Activated CD4-positive, alpha-beta T cell treated with anti-CD3 and anti-CD28 coated beads, Interleukin-2, amount 10 ng/mL, durations not matched to agents 7 days and 5 days (primary cell): Measurements from ENCODE around the gene TBC1D22B. TPM values are rescaled to one million over a fixed set of nuclear protein-coding genes. Genes with fewer than 3 reads are reported as not detected.

Source experiments
- CTCF ChIA-PET: fragments of 350-600 bp; sonication (Branson Sonifier 250); formaldehyde crosslinking; loops from one replicate; lab custom pipeline; 2021; ENCODE audit warnings: antibody characterized with exemption; lab: Charles Lee
- POLR2A ChIA-PET: fragments of 350-600 bp; sonication (Branson Sonifier 250); formaldehyde crosslinking; loops from one replicate; lab custom pipeline; 2021; ENCODE audit warnings: antibody characterized with exemption; lab: Charles Lee
- DNase-seq: peaks from one replicate; pipeline ENCODE4 v3.0.0-alpha.2; 2020
- H3K27ac Mint-ChIP-seq: one replicate; pipeline ENCODE4 v1.8.0; 2021; ENCODE audit warnings: mild to moderate bottlenecking, moderate library complexity, mixed read lengths
- H3K27me3 Mint-ChIP-seq: one replicate; pipeline ENCODE4 v1.8.0; 2021; ENCODE audit warnings: mixed read lengths
- H3K36me3 Mint-ChIP-seq: one replicate; pipeline ENCODE4 v1.8.0; 2021; ENCODE audit warnings: low read depth, mixed read lengths
- H3K4me1 Mint-ChIP-seq: one replicate; pipeline ENCODE4 v1.8.0; 2021; ENCODE audit warnings: mixed read lengths
- H3K4me3 Mint-ChIP-seq: one replicate; pipeline ENCODE4 v1.8.0; 2021; ENCODE audit warnings: mild to moderate bottlenecking, moderate library complexity, mixed read lengths
- H3K9me3 Mint-ChIP-seq: one replicate; pipeline ENCODE4 v1.8.0; 2021; ENCODE audit warnings: mixed read lengths
- total RNA-seq, 2 experiments: library from RNA; stranded (reverse); gene quantifications; one replicate each; pipeline ENCODE4 v1.2.3, GENCODE V29; 2021

The TBC1D22B gene
- total RNA-seq, 2 experiments from 2014 or later, result 15.3 to 16.6 TPM

- CTCF ChIA-PET, result interaction anchor here (0.6 kb wide), 2 partner anchors 548 to 1611 kb away, joined by 3 read pairs; no protein-coding TSS in a partner anchor
- Mint-ChIP-seq H3K27ac (no peak overlapping the region), H3K27me3 (no peaks in the 10 kb centered on the region)
Observed at GRCh38 chr6:37241131-37241530, 16.4 kb upstream of the TBC1D22B start.

GRCh38 chr6:37241775-37242428 lies 15.7 kb upstream of the TBC1D22B start:
- no peaks in the 10 kb centered on the region for H3K27me3 Mint-ChIP-seq
- no peak overlapping the region for H3K27ac Mint-ChIP-seq
- no peaks in the 10 kb centered on the region for H3K9me3 Mint-ChIP-seq
- H3K4me3 Mint-ChIP-seq, result no peak overlapping the region
- H3K36me3 Mint-ChIP-seq, result no peaks in the 10 kb centered on the region
- ChIA-PET POLR2A (no interaction called here), CTCF (interaction anchor here (0.6 to 1.8 kb wide), 5 partner anchors 9 to 547 kb away, joined by 3 to 7 read pairs (median 3); no protein-coding TSS in a partner anchor)
- no peak for DNase-seq
- peaks cover 19% of the 10 kb centered on the region for H3K4me1 Mint-ChIP-seq

More at GRCh38 chr6:37241131-37241530, 16.4 kb upstream of the TBC1D22B start:
- POLR2A ChIA-PET, result no interaction called here
- H3K4me1 Mint-ChIP-seq, result peaks cover 19% of the 10 kb centered on the region
- H3K9me3 Mint-ChIP-seq, result no peaks in the 10 kb centered on the region
- no peak overlapping the region for H3K4me3 Mint-ChIP-seq
- no peak for DNase-seq
- H3K36me3 Mint-ChIP-seq, result no peaks in the 10 kb centered on the region

- Mint-ChIP-seq H3K4me3 (no peak overlapping the region), H3K27ac (no peak overlapping the region), H3K36me3 (no peaks in the 10 kb centered on the region), H3K27me3 (no peaks in the 10 kb centered on the region), H3K4me1 (peaks cover 19% of the 10 kb centered on the region), H3K9me3 (peaks cover 2% of the 10 kb centered on the region)
- CTCF ChIA-PET, result interaction anchor here (0.7 to 1.8 kb wide), 5 partner anchors 9 to 194 kb away, joined by 3 to 7 read pairs (median 3); no protein-coding TSS in a partner anchor
- POLR2A ChIA-PET, result no interaction called here
- DNase-seq, result no peak
Observed at GRCh38 chr6:37242429-37243052, 15.0 kb upstream of the TBC1D22B start.

GRCh38 chr6:37243131-37243815 lies 14.3 kb upstream of the TBC1D22B start:
- Mint-ChIP-seq H3K27me3 (no peaks in the 10 kb centered on the region), H3K9me3 (peaks cover 2% of the 10 kb centered on the region), H3K36me3 (no peaks in the 10 kb centered on the region), H3K4me1 (peaks cover 16% of the 10 kb centered on the region), H3K4me3 (no peak overlapping the region), H3K27ac (no peak overlapping the region)
- DNase-seq, result no peak
- POLR2A ChIA-PET, result no interaction called here
- CTCF ChIA-PET, result interaction anchor here (0.7 to 1.8 kb wide), 4 partner anchors 8 to 31 kb away, joined by 3 to 7 read pairs (median 4); no protein-coding TSS in a partner anchor

GRCh38 chr6:37243816-37244370 lies 13.7 kb upstream of the TBC1D22B start:
- Mint-ChIP-seq H3K4me1 (peaks cover 13% of the 10 kb centered on the region), H3K27me3 (no peaks in the 10 kb centered on the region), H3K9me3 (peaks cover 2% of the 10 kb centered on the region), H3K4me3 (no peak overlapping the region), H3K36me3 (no peaks in the 10 kb centered on the region), H3K27ac (no peak overlapping the region)
- ChIA-PET POLR2A (no interaction called here), CTCF (no interaction called here)
- no peak for DNase-seq

GRCh38 chr6:37244430-37245310 lies 12.9 kb upstream of the TBC1D22B start:
- H3K27me3 Mint-ChIP-seq, result no peaks in the 10 kb centered on the region
- peaks cover 10% of the 10 kb centered on the region for H3K4me1 Mint-ChIP-seq
- no peaks in the 10 kb centered on the region for H3K36me3 Mint-ChIP-seq
- no peak overlapping the region for H3K27ac Mint-ChIP-seq
- no peak overlapping the region for H3K4me3 Mint-ChIP-seq
- POLR2A ChIA-PET, result no interaction called here
- no peak for DNase-seq
- CTCF ChIA-PET, result no interaction called here
- H3K9me3 Mint-ChIP-seq, result peaks cover 2% of the 10 kb centered on the region

GRCh38 chr6:37251211-37251780 lies 6.3 kb upstream of the TBC1D22B start:
- no peak for DNase-seq

GRCh38 chr6:37253486-37254007 lies 4.0 kb upstream of the TBC1D22B start:
- ChIA-PET POLR2A (no interaction called here), CTCF (interaction anchor here (0.9 to 1.0 kb wide), 3 partner anchors 8 to 27 kb away, joined by 3 to 7 read pairs (median 3); no protein-coding TSS in a partner anchor)
- Mint-ChIP-seq H3K27me3 (no peaks in the 10 kb centered on the region), H3K27ac (no peak overlapping the region), H3K9me3 (no peaks in the 10 kb centered on the region), H3K4me1 (peaks cover 15% of the 10 kb centered on the region), H3K4me3 (no peak overlapping the region), H3K36me3 (peaks cover 2% of the 10 kb centered on the region)
- no peak for DNase-seq

More at GRCh38 chr6:37251211-37251780, 6.3 kb upstream of the TBC1D22B start:
- POLR2A ChIA-PET, result no interaction called here
- Mint-ChIP-seq H3K9me3 (peaks cover 2% of the 10 kb centered on the region), H3K4me1 (no peaks in the 10 kb centered on the region), H3K4me3 (no peak overlapping the region), H3K36me3 (peaks cover 2% of the 10 kb centered on the region), H3K27me3 (no peaks in the 10 kb centered on the region), H3K27ac (no peak overlapping the region)
- CTCF ChIA-PET, result interaction anchor here (1.4 kb wide), 1 partner anchor 9 kb away, joined by 3 read pairs; no protein-coding TSS in a partner anchor

GRCh38 chr6:37254881-37255280 lies 2.7 kb upstream of the TBC1D22B start:
- no peak for DNase-seq
- Mint-ChIP-seq H3K4me3 (no peak overlapping the region), H3K4me1 (peaks cover 25% of the 10 kb centered on the region), H3K36me3 (peaks cover 2% of the 10 kb centered on the region), H3K27ac (no peak overlapping the region), H3K9me3 (no peaks in the 10 kb centered on the region), H3K27me3 (no peaks in the 10 kb centered on the region)
- ChIA-PET POLR2A (no interaction called here), CTCF (interaction anchor here (1.6 kb wide), 1 partner anchor 249 kb away, joined by 3 read pairs; no protein-coding TSS in a partner anchor)

- H3K4me1 Mint-ChIP-seq, result peaks cover 42% of the 10 kb centered on the region
- POLR2A ChIA-PET, result interaction anchor here (1.2 kb wide), 1 partner anchor 47 kb away, joined by 3 read pairs; no protein-coding TSS in a partner anchor
- no peak for DNase-seq
- CTCF ChIA-PET, result interaction anchor here (0.6 to 2.0 kb wide), 8 partner anchors 10 to 238 kb away, joined by 3 to 5 read pairs (median 4); no protein-coding TSS in a partner anchor
- H3K36me3 Mint-ChIP-seq, result peaks cover 4% of the 10 kb centered on the region
- H3K27me3 Mint-ChIP-seq, result no peaks in the 10 kb centered on the region
- H3K4me3 Mint-ChIP-seq, result peak overlapping the region; percentile 87
- H3K27ac Mint-ChIP-seq, result peak overlapping the region; percentile 61
- no peaks in the 10 kb centered on the region for H3K9me3 Mint-ChIP-seq
Observed at GRCh38 chr6:37256692-37257319, 766 bp upstream of the TBC1D22B start.

GRCh38 chr6:37257320-37257633 lies 295 bp upstream of the TBC1D22B start:
- ChIA-PET POLR2A (interaction anchor here (1.2 kb wide), 1 partner anchor 47 kb away, joined by 3 read pairs; no protein-coding TSS in a partner anchor), CTCF (interaction anchor here (0.6 to 2.0 kb wide), 9 partner anchors 9 to 239 kb away, joined by 3 to 5 read pairs (median 4); no protein-coding TSS in a partner anchor)
- Mint-ChIP-seq H3K4me1 (peaks cover 43% of the 10 kb centered on the region), H3K27ac (peak overlapping the region; percentile 88), H3K4me3 (peak overlapping the region; percentile 87), H3K36me3 (peaks cover 5% of the 10 kb centered on the region), H3K9me3 (no peaks in the 10 kb centered on the region), H3K27me3 (no peaks in the 10 kb centered on the region)
- DNase-seq, result no peak
